ENCODE results near the gene ZBTB7B.

Gene ZBTB7B

DNA sequence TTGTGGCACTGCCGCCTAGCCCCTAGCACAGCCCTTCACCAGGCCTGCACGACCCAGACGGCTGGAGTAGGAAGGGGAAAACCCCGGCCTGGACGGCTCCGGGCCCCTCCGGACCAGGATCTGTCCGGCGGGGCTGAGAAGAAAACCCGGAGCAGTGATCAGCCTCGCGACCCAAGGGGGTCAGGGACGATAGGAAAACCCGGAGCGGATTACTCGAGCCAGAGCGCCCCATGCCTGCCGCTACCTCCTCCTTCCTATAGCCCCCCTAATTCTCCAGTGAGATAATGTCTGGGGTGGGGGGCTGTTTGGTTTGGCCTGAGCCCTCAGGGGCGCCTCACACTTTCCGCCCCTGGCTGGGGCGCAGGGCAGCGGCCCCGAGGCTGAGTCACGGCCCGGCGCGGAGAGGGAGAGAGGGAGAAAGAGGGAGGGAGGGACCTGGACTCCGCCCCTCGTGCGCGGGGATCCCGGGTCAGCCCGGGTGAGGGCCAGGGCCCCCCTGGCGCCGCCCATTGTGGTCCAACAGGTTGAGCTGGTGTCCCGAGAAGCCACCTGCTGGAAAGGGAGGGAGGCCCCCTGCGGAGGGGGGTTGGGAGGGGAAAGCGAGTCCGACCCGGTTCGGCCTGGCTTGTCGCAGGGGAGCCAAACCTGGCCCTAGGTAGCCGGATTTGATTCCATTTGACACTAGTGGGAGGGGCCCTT lies 1.7 kb upstream of the ZBTB7B start (continued):
- TF ChIP-seq, protein P1, sequence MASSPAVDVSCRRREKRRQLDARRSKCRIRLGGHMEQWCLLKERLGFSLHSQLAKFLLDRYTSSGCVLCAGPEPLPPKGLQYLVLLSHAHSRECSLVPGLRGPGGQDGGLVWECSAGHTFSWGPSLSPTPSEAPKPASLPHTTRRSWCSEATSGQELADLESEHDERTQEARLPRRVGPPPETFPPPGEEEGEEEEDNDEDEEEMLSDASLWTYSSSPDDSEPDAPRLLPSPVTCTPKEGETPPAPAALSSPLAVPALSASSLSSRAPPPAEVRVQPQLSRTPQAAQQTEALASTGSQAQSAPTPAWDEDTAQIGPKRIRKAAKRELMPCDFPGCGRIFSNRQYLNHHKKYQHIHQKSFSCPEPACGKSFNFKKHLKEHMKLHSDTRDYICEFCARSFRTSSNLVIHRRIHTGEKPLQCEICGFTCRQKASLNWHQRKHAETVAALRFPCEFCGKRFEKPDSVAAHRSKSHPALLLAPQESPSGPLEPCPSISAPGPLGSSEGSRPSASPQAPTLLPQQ (tag by site-specific recombination; IDR thresholded peaks at IDR 0.05), result peak; percentile 96
- no peak for TF ChIP-seq ZNF433 (tag by site-specific recombination; IDR thresholded peaks at IDR 0.05; ENCODE audit: low read depth)
- no peak for TF ChIP-seq ZNF626 (tag by site-specific recombination; IDR thresholded peaks at IDR 0.05)
- TF ChIP-seq ZNF341 (tag by site-specific recombination; IDR thresholded peaks at IDR 0.05; ENCODE audit: low read depth), result peak; percentile 87
- TF ChIP-seq ZBTB48 (tag by site-specific recombination; IDR thresholded peaks at IDR 0.05), result peak; percentile 90
- TF ChIP-seq MEIS1 (CRISPR knock-in tag; IDR thresholded peaks at IDR 0.05; ENCODE audit: borderline replicate concordance), result no peak
- TF ChIP-seq ZFP41 (tag by site-specific recombination; IDR thresholded peaks at IDR 0.05; ENCODE audit: borderline replicate concordance), result no peak
- TF ChIP-seq ZNF654 (tag by site-specific recombination; IDR thresholded peaks at IDR 0.05; ENCODE audit: low read depth), result no peak
- TF ChIP-seq ZNF776 (tag by site-specific recombination; IDR thresholded peaks at IDR 0.05; ENCODE audit: borderline replicate concordance), result no peak
- TF ChIP-seq, protein P2, sequence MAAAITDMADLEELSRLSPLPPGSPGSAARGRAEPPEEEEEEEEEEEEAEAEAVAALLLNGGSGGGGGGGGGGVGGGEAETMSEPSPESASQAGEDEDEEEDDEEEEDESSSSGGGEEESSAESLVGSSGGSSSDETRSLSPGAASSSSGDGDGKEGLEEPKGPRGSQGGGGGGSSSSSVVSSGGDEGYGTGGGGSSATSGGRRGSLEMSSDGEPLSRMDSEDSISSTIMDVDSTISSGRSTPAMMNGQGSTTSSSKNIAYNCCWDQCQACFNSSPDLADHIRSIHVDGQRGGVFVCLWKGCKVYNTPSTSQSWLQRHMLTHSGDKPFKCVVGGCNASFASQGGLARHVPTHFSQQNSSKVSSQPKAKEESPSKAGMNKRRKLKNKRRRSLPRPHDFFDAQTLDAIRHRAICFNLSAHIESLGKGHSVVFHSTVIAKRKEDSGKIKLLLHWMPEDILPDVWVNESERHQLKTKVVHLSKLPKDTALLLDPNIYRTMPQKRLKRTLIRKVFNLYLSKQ (tag by site-specific recombination; IDR thresholded peaks at IDR 0.05; ENCODE audit: borderline replicate concordance), result no peak
- peak; percentile 99 for TF ChIP-seq ZNF501 (tag by site-specific recombination; IDR thresholded peaks at IDR 0.05)
- TF ChIP-seq, protein P3, sequence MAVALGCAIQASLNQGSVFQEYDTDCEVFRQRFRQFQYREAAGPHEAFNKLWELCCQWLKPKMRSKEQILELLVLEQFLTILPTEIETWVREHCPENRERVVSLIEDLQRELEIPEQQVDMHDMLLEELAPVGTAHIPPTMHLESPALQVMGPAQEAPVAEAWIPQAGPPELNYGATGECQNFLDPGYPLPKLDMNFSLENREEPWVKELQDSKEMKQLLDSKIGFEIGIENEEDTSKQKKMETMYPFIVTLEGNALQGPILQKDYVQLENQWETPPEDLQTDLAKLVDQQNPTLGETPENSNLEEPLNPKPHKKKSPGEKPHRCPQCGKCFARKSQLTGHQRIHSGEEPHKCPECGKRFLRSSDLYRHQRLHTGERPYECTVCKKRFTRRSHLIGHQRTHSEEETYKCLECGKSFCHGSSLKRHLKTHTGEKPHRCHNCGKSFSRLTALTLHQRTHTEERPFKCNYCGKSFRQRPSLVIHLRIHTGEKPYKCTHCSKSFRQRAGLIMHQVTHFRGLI (tag by site-specific recombination; IDR thresholded peaks at IDR 0.05), result peak; percentile 63; the same call in 1 of the 2 replicates
- no peak for TF ChIP-seq ZNF664 (tag by site-specific recombination; IDR thresholded peaks at IDR 0.05)
- TF ChIP-seq GFI1B (tag by site-specific recombination; IDR thresholded peaks at IDR 0.05), result peak; percentile 45; the same call in 1 of the 2 replicates
- TF ChIP-seq, protein P4, sequence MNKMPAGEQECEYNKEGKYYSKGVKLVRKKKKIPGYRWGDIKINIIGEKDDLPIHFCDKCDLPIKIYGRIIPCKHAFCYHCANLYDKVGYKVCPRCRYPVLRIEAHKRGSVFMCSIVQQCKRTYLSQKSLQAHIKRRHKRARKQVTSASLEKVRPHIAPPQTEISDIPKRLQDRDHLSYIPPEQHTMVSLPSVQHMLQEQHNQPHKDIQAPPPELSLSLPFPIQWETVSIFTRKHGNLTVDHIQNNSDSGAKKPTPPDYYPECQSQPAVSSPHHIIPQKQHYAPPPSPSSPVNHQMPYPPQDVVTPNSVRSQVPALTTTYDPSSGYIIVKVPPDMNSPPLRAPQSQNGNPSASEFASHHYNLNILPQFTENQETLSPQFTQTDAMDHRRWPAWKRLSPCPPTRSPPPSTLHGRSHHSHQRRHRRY (tag by site-specific recombination; IDR thresholded peaks at IDR 0.05), result no peak
- peak; percentile 96 for TF ChIP-seq ZSCAN23 (tag by site-specific recombination; IDR thresholded peaks at IDR 0.05)
- no peak for TF ChIP-seq HOXA7 (CRISPR knock-in tag; IDR thresholded peaks at IDR 0.05; ENCODE audit: borderline replicate concordance)
- TF ChIP-seq ZNF146 (tag by site-specific recombination; IDR thresholded peaks at IDR 0.05), result peak; percentile 71
- TF ChIP-seq, protein P5, sequence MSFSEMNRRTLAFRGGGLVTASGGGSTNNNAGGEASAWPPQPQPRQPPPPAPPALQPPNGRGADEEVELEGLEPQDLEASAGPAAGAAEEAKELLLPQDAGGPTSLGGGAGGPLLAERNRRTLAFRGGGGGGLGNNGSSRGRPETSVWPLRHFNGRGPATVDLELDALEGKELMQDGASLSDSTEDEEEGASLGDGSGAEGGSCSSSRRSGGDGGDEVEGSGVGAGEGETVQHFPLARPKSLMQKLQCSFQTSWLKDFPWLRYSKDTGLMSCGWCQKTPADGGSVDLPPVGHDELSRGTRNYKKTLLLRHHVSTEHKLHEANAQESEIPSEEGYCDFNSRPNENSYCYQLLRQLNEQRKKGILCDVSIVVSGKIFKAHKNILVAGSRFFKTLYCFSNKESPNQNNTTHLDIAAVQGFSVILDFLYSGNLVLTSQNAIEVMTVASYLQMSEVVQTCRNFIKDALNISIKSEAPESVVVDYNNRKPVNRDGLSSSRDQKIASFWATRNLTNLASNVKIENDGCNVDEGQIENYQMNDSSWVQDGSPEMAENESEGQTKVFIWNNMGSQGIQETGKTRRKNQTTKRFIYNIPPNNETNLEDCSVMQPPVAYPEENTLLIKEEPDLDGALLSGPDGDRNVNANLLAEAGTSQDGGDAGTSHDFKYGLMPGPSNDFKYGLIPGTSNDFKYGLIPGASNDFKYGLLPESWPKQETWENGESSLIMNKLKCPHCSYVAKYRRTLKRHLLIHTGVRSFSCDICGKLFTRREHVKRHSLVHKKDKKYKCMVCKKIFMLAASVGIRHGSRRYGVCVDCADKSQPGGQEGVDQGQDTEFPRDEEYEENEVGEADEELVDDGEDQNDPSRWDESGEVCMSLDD (tag by site-specific recombination; IDR thresholded peaks at IDR 0.05), result peak; percentile 100
- no peak for TF ChIP-seq ZFP3 (tag by site-specific recombination; IDR thresholded peaks at IDR 0.05; ENCODE audit: low read depth)
- no peak for TF ChIP-seq ZNF560 (tag by site-specific recombination; IDR thresholded peaks at IDR 0.05; ENCODE audit: borderline replicate concordance)
- TF ChIP-seq ZNF19 (tag by site-specific recombination; IDR thresholded peaks at IDR 0.05; ENCODE audit: low read depth), result no peak
- peak; percentile 90 for TF ChIP-seq ZSCAN30 (tag by site-specific recombination; IDR thresholded peaks at IDR 0.05)
- peak; percentile 75; the same call in 1 of the 2 replicates for TF ChIP-seq ZBTB1 (tag by site-specific recombination; IDR thresholded peaks at IDR 0.05)
- no peak for TF ChIP-seq SALL2 (tag by site-specific recombination; IDR thresholded peaks at IDR 0.05; ENCODE audit: borderline replicate concordance)
- peak; percentile 75; the same call in 1 of the 2 replicates for TF ChIP-seq OVOL3 (tag by site-specific recombination; IDR thresholded peaks at IDR 0.05)
- TF ChIP-seq, protein P6, sequence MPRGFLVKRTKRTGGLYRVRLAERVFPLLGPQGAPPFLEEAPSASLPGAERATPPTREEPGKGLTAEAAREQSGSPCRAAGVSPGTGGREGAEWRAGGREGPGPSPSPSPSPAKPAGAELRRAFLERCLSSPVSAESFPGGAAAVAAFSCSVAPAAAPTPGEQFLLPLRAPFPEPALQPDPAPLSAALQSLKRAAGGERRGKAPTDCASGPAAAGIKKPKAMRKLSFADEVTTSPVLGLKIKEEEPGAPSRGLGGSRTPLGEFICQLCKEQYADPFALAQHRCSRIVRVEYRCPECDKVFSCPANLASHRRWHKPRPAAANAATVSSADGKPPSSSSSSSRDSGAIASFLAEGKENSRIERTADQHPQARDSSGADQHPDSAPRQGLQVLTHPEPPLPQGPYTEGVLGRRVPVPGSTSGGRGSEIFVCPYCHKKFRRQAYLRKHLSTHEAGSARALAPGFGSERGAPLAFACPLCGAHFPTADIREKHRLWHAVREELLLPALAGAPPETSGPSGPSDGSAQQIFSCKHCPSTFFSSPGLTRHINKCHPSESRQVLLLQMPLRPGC (tag by site-specific recombination; IDR thresholded peaks at IDR 0.05), result peak; percentile 79
- TF ChIP-seq, protein P7, sequence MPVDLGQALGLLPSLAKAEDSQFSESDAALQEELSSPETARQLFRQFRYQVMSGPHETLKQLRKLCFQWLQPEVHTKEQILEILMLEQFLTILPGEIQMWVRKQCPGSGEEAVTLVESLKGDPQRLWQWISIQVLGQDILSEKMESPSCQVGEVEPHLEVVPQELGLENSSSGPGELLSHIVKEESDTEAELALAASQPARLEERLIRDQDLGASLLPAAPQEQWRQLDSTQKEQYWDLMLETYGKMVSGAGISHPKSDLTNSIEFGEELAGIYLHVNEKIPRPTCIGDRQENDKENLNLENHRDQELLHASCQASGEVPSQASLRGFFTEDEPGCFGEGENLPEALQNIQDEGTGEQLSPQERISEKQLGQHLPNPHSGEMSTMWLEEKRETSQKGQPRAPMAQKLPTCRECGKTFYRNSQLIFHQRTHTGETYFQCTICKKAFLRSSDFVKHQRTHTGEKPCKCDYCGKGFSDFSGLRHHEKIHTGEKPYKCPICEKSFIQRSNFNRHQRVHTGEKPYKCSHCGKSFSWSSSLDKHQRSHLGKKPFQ (tag by site-specific recombination; IDR thresholded peaks at IDR 0.05), result peak; percentile 60; the same call in 1 of the 2 replicates

All from HEK293 (cell line).